ENCODE results near the gene NR3C2.

GRCh38 chr4:148444296-148445070, 2.3 kb upstream of the NR3C2 start:
- TF ChIP-seq, protein P1, sequence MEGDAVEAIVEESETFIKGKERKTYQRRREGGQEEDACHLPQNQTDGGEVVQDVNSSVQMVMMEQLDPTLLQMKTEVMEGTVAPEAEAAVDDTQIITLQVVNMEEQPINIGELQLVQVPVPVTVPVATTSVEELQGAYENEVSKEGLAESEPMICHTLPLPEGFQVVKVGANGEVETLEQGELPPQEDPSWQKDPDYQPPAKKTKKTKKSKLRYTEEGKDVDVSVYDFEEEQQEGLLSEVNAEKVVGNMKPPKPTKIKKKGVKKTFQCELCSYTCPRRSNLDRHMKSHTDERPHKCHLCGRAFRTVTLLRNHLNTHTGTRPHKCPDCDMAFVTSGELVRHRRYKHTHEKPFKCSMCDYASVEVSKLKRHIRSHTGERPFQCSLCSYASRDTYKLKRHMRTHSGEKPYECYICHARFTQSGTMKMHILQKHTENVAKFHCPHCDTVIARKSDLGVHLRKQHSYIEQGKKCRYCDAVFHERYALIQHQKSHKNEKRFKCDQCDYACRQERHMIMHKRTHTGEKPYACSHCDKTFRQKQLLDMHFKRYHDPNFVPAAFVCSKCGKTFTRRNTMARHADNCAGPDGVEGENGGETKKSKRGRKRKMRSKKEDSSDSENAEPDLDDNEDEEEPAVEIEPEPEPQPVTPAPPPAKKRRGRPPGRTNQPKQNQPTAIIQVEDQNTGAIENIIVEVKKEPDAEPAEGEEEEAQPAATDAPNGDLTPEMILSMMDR (IDR thresholded peaks at IDR 0.05; ENCODE audit: low read length): no peak
- TF ChIP-seq EZH2 (IDR thresholded peaks at IDR 0.05; ENCODE audit: borderline replicate concordance, low read length): no peak

All from OCI-LY1 (cell line).